Fibroblast of peridontal ligament (primary cell): ENCODE data around the gene VIL1.

ENCODE experiments used
- DNase-seq: peaks from one replicate; pipeline ENCODE4 v3.0.0-alpha.2; 2010; ENCODE audit errors: extremely low read depth

VIL1 gene

GRCh38 chr2:218395090-218395444 is 23.9 kb upstream of the VIL1 start:
- DNase-seq = no peak

DNA sequence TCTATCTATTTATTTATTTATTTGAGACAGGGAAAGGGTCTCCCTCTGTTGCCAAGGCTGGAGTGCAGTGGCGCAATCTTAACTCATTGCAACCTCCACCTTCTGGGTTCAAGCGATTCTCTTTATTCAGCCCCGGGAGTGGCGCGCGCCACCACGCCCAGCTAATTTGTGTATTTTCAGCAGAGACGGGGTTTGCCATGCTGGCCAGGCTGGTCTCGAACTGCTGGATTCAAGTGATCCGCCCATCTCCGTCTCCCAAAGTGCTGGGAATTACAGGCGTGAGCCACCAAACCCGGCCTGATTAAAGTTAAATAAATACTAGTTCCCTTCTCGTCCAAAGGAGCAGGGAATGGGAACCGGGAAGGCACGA is 23.5 kb upstream of the VIL1 start:
- no peak for DNase-seq

- peak; percentile 97 for DNase-seq
Measured at GRCh38 chr2:218395826-218396687, 22.9 kb upstream of the VIL1 start.

- DNase-seq = peak; percentile 34
Measured at GRCh38 chr2:218396688-218397462, 22.0 kb upstream of the VIL1 start.

DNA sequence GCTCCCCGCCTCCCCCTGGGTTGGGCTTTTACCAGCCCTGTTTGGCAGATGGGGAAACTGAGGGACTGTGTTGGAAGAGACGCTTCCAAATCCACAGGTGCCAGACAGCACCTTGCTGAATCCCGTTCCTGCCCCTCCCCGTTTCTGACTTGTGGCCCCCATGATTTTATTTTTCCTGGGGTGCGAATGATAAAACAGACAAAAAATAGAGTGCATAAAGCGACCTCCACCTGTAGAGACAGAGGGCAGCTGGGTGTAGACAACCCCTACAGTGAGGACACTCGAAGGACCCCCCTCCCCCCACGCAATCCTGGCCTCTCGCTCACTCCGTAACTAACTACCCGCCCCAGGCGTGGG is 21.5 kb upstream of the VIL1 start:
- DNase-seq = no peak

GRCh38 chr2:218397820-218398436 is 21.0 kb upstream of the VIL1 start:
- DNase-seq = peak; percentile 61

GRCh38 chr2:218398437-218399390 is 20.2 kb upstream of the VIL1 start:
- peak; percentile 45 for DNase-seq

DNA sequence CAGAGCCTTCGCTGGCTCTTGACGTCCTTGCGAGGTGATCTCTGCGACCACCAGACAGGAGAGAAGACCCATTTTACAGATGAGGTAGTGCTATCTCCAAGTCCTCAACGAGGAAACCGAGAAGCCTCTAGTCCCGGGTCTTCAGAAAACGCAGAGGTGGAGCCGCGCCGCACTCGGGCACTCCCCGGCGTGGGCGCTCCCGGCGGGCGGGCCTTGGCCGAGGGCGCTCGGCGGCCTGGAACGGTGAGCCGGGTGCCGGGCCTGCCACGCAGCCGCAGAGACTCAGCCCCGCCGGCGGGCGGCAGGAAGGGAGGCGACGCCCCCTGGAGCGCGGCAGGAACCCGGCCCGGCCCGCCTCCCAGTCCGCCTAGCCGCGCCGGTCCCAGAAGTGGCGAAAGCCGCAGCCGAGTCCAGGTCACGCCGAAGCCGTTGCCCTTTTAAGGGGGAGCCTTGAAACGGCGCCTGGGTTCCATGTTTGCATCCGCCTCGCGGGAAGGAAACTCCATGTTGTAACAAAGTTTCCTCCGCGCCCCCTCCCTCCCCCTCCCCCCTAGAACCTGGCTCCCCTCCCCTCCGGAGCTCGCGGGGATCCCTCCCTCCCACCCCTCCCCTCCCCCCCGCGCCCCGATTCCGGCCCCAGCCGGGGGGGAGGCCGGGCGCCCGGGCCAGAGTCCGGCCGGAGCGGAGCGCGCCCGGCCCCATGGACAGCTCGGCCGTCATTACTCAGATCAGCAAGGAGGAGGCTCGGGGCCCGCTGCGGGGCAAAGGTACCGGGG is 19.3 kb upstream of the VIL1 start, which contains the start of gene CTDSP1:
TSS of gene CTDSP1 (plus strand) at position 478 of the 776 bp plus-strand sequence. CDS start at position 701, 223 bp downstream.
- DNase-seq = peak; percentile 97

DNA sequence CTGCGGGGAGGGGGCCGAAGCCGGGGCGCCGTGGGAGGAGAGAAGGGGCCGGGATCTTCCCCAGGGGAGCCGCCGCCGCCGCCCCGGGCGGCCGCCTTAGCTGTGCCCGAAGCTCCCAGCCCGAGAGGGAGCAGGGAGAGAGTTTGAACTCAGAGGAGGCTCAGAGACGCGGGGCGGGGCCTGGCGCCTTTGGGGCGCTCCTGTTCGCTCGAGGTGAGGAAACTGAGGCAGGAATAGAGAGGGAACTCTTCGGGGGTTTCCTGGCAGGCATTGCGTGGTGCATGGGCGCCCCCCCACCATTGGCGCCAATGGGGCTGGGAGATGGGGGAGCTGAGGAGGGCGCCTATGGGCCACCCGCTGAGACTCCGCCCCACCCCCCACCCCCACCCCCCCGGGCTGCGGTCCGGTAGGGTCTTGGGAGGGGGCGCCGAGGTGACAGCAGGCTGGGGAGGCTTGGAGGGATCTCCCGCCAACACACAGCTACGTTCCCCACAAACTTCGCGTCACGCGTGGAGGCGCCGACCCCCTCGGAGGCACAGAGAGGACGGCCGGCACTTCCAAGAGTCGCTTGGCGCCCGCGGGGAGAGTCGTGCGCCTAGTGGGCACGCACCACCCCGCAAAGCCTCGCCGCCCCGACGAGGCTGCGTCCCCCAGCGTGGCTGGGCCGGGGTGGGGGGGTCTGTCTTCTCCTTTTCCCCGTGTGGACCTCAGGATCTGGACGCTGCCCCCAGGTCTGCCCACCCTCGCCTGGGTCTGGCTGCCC is 18.6 kb upstream of the VIL1 start:
- no peak for DNase-seq

DNA sequence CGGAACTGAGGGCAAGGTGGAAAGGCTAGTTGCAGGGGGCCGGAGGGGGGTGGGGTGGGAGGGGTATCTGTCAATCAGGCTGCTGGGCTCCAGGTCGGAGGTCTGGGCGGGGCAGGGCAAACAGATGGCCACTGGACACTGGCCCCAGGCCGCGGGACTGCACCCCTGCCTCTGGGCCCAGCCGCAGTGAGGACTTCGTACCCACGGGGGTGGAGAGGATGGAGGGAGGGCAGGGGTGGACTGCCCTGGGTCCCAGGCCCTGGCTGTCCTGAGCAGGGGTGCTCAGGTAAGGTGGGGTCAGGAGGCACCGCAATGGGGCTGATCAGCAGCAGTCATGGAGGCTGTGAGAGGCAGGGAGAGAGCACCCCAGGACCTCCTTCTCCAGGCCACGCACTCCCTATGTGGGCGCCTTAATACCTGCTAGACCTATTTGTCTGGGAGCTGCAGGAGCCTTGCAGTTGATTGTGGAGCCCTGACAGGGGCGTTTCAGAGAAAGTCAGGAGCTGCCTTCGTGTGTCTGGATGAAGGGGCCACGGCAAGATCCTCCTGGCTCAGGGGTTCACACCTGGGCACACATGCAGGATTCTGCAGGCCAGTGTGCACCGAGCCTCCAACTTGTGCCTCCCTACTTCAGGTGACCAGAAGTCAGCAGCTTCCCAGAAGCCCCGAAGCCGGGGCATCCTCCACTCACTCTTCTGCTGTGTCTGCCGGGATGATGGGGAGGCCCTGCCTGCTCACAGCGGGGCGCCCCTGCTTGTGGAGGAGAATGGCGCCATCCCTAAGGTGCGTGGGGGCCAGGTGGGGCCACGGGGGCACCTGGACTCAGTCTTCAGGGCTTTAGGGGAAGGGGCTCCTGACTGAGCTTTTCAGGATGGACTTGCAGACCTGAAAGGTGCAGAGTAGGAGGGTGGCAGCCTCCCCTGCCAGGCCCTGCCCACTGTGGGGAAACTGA is 17.7 kb upstream of the VIL1 start:
- no peak for DNase-seq

- no peak for DNase-seq
Measured at GRCh38 chr2:218401890-218402289, 17.0 kb upstream of the VIL1 start.

DNA sequence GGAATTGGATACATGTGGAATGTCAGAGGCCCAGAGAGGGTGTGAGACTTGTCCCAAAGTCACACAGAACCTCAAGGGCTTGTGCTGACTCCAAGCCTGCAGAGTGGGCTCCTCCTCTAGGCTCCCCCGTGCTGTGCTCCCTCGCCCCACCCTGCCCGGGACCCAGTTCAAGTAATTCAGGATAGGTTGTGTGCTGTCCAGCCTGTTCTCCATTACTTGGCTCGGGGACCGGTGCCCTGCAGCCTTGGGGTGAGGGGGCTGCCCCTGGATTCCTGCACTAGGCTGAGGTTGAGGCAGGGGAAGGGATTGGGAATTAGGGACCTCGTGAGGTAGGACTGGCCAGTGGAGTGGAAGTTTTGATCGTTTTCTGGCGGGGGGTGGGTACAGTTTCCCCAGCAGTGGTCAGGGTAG is 16.4 kb upstream of the VIL1 start:
- no peak for DNase-seq

- DNase-seq = no peak
Measured at GRCh38 chr2:218402911-218403411, 16.0 kb upstream of the VIL1 start.

- no peak for DNase-seq
Measured at GRCh38 chr2:218403810-218404209, 15.1 kb upstream of the VIL1 start.

- DNase-seq = no peak
Measured at GRCh38 chr2:218404351-218405085, 14.4 kb upstream of the VIL1 start.

GRCh38 chr2:218405086-218405745 is 13.7 kb upstream of the VIL1 start:
- DNase-seq = no peak

DNA sequence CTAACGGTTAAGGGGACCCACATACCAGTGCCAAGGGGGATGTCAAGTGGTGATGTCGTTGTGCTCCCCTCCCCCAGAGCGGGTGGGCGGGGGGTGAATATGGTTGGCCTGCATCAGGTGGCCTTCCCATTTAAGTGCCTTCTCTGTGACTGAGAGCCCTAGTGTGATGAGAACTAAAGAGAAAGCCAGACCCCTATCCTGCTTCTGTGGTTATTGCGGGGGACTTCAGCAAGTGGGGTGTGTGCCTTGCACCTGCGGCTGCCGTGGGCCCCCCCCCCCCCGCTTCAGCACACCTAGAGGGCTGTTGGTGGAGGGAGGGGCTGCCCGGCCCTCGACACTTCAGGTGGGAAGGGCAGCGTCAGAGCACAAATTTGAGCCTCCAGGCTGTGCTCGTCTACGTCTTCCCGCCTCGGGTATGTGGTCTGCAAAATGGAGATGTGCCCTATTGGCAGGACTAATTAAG is 13.1 kb upstream of the VIL1 start:
- DNase-seq = no peak
